Right atrium auricular region (tissue), 2 donors: ENCODE results near the gene NETO1. TPM values are rescaled to one million over a fixed set of nuclear protein-coding genes. Genes with fewer than 3 reads are reported as not detected.

ENCODE experiments used
- DNase-seq: peaks from one replicate; pipeline ENCODE4 v3.0.0-alpha.2; 2019; ENCODE audit warnings: low spot score
- H3K27ac ChIP-seq, 2 donors: fragments of 200-600 bp; sonication (generic); 1 replicate in 1 of 2; 2 replicates in 1 of 2; pipeline ENCODE4 v1.5.1; 2016 to 2019
- H3K27me3 ChIP-seq, 2 donors: fragments of 200-600 bp; sonication (generic); one replicate each; pipeline versions ENCODE4 v1.5.1 to v1.6.0; 2017 to 2019
- H3K36me3 ChIP-seq: fragments of 200-600 bp; sonication (generic); one replicate; pipeline ENCODE4 v1.5.1; 2016
- H3K4me1 ChIP-seq, 2 donors: fragments of 200-600 bp; sonication (generic); one replicate each; pipeline versions ENCODE4 v1.5.1 to v1.6.0; 2017 to 2019
- H3K4me3 ChIP-seq, 2 donors: fragments of 200-600 bp; sonication (generic); 1 replicate in 1 of 2; 2 replicates in 1 of 2; pipeline ENCODE4 v1.5.1; 2017 to 2019; ENCODE audit warnings: mild to moderate bottlenecking in 1 of 2, moderate library complexity in 1 of 2
- H3K9me3 ChIP-seq, 2 donors: fragments of 200-600 bp; sonication (generic); one replicate each; pipeline ENCODE4 v1.5.1; 2019
- total RNA-seq, 2 donors: library from RNA; depleted of rRNA; stranded (reverse); fragments of >200 nt; gene quantifications; one replicate each; pipeline ENCODE4 v1.1.0, GENCODE V29; 2016
- TF ChIP-seq, protein P1 (sequence below), 2 donors: fragments of 200-600 bp; sonication (generic); IDR thresholded peaks; one replicate each; pipeline ENCODE4 v1.5.1; 2019; ENCODE audit warnings: antibody characterized with exemption in 2 of 2

Gene NETO1
- total RNA-seq, 2 donors from 2014 or later: 1.5 TPM; not detected in 1

DNA sequence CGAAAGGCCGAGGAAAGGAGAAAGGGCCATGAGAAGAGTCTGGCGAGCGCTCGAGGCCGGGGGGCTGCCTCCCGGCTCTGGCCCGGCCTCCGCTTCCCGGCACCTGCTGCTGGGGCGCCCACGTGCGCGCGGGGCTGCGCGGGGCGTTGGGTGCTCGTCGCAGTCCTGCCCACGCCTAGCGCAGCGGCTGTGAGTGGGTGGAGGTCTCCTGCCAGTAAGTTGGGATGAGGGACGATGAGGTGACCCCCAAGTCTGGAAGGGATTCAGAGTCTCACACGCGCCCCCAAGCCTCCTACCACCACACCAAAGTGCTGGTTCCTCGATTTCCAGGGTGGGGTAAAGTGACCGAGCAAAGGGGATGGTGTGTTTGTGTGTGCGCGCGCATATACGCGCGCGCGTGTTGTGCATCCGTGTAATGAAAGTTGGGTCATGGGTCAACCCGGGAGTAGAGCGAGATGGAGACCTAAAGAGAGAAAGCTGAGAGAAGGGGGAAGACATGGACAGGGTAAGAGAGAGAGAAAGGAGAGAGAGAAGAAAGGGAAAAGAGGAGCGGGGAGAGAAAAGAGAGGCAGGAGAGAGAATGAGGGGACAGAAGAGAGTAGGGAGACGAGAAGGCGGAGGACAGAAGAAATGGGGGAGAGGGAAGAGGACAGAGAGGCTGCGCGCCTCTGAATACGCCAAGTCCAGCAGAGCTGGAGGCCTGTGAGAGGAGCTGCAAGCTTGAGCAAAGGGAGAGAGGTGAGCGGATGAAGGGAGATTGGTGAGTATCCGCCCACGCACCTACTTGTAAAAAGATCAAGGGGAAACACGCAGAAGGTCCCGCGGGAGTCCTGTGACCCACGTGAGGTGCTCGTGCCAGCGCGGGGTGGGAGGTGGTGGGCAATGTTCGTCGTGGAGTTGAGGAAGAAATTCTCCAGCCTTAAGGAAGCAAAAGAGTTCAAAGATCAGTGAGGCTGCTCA, 1.7 kb upstream of the NETO1 start:
- TF ChIP-seq, protein P1, sequence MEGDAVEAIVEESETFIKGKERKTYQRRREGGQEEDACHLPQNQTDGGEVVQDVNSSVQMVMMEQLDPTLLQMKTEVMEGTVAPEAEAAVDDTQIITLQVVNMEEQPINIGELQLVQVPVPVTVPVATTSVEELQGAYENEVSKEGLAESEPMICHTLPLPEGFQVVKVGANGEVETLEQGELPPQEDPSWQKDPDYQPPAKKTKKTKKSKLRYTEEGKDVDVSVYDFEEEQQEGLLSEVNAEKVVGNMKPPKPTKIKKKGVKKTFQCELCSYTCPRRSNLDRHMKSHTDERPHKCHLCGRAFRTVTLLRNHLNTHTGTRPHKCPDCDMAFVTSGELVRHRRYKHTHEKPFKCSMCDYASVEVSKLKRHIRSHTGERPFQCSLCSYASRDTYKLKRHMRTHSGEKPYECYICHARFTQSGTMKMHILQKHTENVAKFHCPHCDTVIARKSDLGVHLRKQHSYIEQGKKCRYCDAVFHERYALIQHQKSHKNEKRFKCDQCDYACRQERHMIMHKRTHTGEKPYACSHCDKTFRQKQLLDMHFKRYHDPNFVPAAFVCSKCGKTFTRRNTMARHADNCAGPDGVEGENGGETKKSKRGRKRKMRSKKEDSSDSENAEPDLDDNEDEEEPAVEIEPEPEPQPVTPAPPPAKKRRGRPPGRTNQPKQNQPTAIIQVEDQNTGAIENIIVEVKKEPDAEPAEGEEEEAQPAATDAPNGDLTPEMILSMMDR (IDR thresholded peaks at IDR 0.05): no peak
- Histone ChIP-seq H3K27me3 (peaks cover 0 to 13% of the 10 kb centered on the region in 2 donors), H3K4me3 (peak overlapping the region; percentile 25 to 45), H3K36me3 (no peaks in the 10 kb centered on the region), H3K4me1 (peaks cover 0 to 28% of the 10 kb centered on the region in 2 donors), H3K9me3 (no peaks in the 10 kb centered on the region), H3K27ac (no peak overlapping the region)
- DNase-seq: no peak

DNA sequence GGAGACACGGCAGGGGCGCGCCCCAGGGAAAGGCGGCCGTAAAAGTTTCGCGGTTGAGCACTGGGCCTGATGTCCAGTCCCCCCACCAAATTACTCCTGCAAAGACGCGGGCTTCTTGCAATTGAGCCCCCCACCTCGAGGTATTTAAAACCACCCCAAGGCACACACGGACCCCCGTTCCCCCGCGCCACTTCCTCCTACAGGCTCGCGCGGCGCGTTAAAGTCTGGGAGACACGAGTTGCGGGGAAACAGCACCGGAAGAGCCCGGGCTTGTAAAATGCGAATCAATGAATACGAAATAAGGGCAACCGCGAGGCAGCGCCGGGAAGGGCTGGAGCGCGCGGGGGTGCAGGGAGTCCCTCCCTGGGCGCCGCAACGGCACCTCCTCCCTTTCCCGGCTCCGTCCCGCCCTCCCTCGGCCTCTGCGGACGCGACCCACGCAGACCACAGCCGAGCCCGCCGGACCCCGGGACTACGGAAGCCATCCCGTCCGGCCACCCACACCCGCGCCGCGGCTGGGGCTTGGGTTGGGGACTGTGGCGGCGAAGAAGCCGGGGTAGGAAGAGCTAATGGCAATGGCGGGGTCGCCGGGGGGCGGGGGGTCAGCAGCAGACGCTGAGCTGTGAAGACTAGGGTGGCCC, 918 bp upstream of the NETO1 start:
- Histone ChIP-seq H3K27ac (no peak overlapping the region), H3K4me1 (peaks cover 0 to 28% of the 10 kb centered on the region in 2 donors), H3K36me3 (no peaks in the 10 kb centered on the region), H3K4me3 (peak overlapping the region; percentile 25 to 45), H3K9me3 (no peaks in the 10 kb centered on the region), H3K27me3 (peaks cover 0 to 13% of the 10 kb centered on the region in 2 donors)
- DNase-seq: no peak
- TF ChIP-seq, protein P1 (IDR thresholded peaks at IDR 0.05): no peak

DNA sequence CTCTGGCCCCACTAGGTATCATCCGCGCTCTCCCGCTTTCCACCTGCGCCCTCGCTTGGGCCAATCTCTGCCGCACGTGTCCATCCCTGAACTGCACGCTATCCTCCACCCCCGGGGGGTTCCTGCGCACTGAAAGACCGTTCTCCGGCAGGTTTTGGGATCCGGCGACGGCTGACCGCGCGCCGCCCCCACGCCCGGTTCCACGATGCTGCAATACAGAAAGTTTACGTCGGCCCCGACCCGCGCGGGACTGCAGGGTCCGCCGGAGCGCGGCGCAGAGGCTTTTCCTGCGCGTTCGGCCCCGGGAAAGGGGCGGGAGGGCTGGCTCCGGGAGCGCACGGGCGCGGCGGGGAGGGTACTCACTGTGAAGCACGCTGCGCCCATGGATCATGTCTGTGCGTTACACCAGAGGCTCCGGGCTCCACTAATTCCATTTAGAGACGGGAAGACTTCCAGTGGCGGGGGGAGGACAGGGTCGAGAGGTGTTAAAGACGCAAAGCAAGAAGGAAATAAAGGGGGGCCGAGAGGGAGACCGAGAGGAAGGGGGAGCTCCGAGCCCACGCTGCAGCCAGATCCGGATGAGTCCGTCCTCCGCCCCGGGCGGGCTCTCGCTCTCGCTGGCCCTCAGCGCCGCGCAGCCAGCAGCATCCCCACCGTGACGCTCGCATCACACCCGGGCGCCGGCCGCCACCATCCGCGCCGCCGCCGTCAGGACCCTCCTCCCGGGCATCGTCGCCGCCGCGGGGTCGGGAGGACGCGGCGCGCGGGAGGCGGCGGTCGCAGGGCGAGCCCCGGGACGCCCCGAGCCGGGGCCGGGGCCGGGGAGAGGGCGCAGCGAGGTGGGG, 664 bp downstream of the NETO1 start:
- H3K9me3 ChIP-seq: no peaks in the 10 kb centered on the region
- peak overlapping the region; percentile 17 to 45 for H3K4me3 ChIP-seq
- H3K27me3 ChIP-seq: peaks cover 0 to 13% of the 10 kb centered on the region in 2 donors
- no peak for DNase-seq
- no peak overlapping the region for H3K27ac ChIP-seq
- no peaks in the 10 kb centered on the region for H3K36me3 ChIP-seq
- TF ChIP-seq, protein P1 (IDR thresholded peaks at IDR 0.05): no peak
- peaks cover 0 to 28% of the 10 kb centered on the region in 2 donors for H3K4me1 ChIP-seq

DNA sequence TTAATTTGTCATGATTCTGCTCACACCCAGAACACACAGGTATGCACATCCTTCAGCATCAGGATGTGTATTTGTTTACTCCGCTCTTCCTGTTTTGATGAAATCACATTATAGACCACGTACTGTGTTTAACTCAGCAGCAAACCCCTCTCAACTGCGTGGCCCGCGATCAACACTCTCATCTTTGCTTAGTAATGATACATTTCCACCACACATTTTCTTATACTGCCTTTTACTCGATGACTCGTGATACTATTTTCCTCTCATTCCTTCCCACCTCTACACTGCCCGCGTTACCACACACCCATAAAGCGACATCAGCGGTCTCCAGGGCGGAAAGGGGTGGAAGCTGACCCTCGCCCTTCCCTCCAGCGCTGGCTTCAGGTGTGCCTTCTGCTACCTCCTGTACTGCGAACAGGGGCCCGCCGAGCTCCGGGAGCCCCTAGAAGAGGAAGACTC, 1.3 kb downstream of the NETO1 start:
- peaks cover 0 to 13% of the 10 kb centered on the region in 2 donors for H3K27me3 ChIP-seq

DNA sequence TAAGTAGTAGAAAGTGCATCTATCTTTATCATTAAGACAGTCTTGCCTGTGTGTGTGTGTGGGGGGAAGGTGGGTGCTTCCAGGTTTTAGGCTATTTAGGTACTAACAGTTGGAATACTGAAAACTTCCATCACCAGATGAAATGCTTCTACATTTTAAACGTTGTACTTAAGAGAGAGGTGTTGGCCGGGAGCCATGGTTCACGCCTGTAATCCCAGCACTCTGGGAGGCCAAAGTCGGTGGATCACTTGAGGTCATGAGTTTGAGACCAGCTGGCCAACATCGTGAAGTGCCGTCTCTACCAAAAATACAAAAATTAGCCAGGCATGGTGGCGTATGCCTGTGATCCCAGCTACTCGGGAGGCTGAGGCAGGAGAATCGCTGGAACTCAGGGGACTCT, 4.0 kb downstream of the NETO1 start:
- Histone ChIP-seq H3K4me1 (peaks cover 0 to 22% of the 10 kb centered on the region in 2 donors), H3K4me3 (no peak overlapping the region), H3K27ac (no peak overlapping the region), H3K9me3 (no peaks in the 10 kb centered on the region), H3K27me3 (peaks cover 0 to 13% of the 10 kb centered on the region in 2 donors), H3K36me3 (no peaks in the 10 kb centered on the region)
- TF ChIP-seq, protein P1 (IDR thresholded peaks at IDR 0.05): no peak
- no peak for DNase-seq

More for the DNA sequence above, 1.3 kb downstream of the NETO1 start:
- TF ChIP-seq, protein P1 (IDR thresholded peaks at IDR 0.05): no peak
- Histone ChIP-seq H3K4me1 (peaks cover 0 to 28% of the 10 kb centered on the region in 2 donors), H3K36me3 (no peaks in the 10 kb centered on the region), H3K4me3 (peak overlapping the region in 1 of 2 donors; percentile 45), H3K27ac (no peak overlapping the region), H3K9me3 (no peaks in the 10 kb centered on the region)
- DNase-seq: no peak
